Glutamatergic neuron (in vitro differentiated cells): ENCODE results near the gene DRD3. TPM values are rescaled to one million over a fixed set of nuclear protein-coding genes. Genes with fewer than 3 reads are reported as not detected.

ENCODE experiments used
- DNase-seq: peaks from one replicate; pipeline ENCODE4 v3.0.0; 2022
- H3K27ac Mint-ChIP-seq: one replicate; pipeline ENCODE4 v1.8.0; 2020; ENCODE audit warnings: mild to moderate bottlenecking, mixed read lengths, inconsistent platforms; ENCODE audit not compliant: unreplicated experiment
- H3K27me3 Mint-ChIP-seq: one replicate; pipeline ENCODE4 v1.8.0; 2020; ENCODE audit warnings: mild to moderate bottlenecking, moderate library complexity, mixed read lengths, inconsistent platforms; ENCODE audit not compliant: unreplicated experiment
- H3K36me3 Mint-ChIP-seq: one replicate; pipeline ENCODE4 v1.8.0; 2020; ENCODE audit warnings: mild to moderate bottlenecking, mixed read lengths, inconsistent platforms; ENCODE audit not compliant: unreplicated experiment
- H3K4me1 Mint-ChIP-seq: one replicate; pipeline ENCODE4 v1.8.0; 2020; ENCODE audit warnings: mild to moderate bottlenecking, low read depth, mixed read lengths, inconsistent platforms; ENCODE audit not compliant: unreplicated experiment
- H3K4me3 Mint-ChIP-seq: one replicate; pipeline ENCODE4 v1.8.0; 2020; ENCODE audit warnings: mild to moderate bottlenecking, mixed read lengths, inconsistent platforms; ENCODE audit not compliant: unreplicated experiment
- H3K9me3 Mint-ChIP-seq: one replicate; pipeline ENCODE4 v1.8.0; 2020; ENCODE audit warnings: mild to moderate bottlenecking, moderate library complexity, mixed read lengths, inconsistent platforms; ENCODE audit not compliant: unreplicated experiment
- total RNA-seq: library from RNA; stranded (reverse); fragmentation: NEBNext Ultra II Directional; extraction: Animal tissue kit (Norgen Biotek cat#: 25700); gene quantifications from one replicate; pipeline ENCODE4 v1.2.1, GENCODE V29; 2021; ENCODE audit not compliant: unreplicated experiment
- TF ChIP-seq, protein P1 (sequence below): fragments of 200-600 bp; sonication (generic); IDR thresholded peaks from one replicate; pipeline ENCODE4 v1.5.0; 2021; ENCODE audit not compliant: partially characterized antibody, unreplicated experiment

Gene DRD3
- total RNA-seq, 1 donor from 2014 or later = not detected

DNA sequence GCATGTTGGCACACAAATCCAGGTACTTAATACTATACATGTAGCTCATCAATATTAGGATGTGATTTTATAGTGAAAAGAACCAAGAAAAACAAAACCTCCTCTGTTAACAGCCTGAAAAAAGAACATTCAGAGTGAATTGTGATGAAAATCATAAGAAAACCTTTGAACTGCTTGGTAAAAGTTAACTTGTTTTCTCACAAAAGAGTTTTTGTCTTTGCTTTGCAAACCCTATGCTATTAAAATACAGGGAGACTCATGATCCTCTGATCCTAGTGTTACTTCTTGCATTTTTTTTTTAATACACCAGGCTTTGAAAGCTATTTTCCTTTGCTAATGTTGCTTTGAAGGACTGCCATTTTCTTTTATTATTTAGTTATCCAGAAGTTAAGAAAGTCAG, 98.7 kb downstream of the DRD3 start:
- H3K27ac Mint-ChIP-seq = no peak overlapping the region
- H3K9me3 Mint-ChIP-seq = no peaks in the 10 kb centered on the region
- H3K36me3 Mint-ChIP-seq = no peaks in the 10 kb centered on the region
- H3K4me1 Mint-ChIP-seq = no peaks in the 10 kb centered on the region
- no peak for DNase-seq
- no peaks in the 10 kb centered on the region for H3K27me3 Mint-ChIP-seq
- TF ChIP-seq, protein P1, sequence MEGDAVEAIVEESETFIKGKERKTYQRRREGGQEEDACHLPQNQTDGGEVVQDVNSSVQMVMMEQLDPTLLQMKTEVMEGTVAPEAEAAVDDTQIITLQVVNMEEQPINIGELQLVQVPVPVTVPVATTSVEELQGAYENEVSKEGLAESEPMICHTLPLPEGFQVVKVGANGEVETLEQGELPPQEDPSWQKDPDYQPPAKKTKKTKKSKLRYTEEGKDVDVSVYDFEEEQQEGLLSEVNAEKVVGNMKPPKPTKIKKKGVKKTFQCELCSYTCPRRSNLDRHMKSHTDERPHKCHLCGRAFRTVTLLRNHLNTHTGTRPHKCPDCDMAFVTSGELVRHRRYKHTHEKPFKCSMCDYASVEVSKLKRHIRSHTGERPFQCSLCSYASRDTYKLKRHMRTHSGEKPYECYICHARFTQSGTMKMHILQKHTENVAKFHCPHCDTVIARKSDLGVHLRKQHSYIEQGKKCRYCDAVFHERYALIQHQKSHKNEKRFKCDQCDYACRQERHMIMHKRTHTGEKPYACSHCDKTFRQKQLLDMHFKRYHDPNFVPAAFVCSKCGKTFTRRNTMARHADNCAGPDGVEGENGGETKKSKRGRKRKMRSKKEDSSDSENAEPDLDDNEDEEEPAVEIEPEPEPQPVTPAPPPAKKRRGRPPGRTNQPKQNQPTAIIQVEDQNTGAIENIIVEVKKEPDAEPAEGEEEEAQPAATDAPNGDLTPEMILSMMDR = no peak
- H3K4me3 Mint-ChIP-seq = no peak overlapping the region

DNA sequence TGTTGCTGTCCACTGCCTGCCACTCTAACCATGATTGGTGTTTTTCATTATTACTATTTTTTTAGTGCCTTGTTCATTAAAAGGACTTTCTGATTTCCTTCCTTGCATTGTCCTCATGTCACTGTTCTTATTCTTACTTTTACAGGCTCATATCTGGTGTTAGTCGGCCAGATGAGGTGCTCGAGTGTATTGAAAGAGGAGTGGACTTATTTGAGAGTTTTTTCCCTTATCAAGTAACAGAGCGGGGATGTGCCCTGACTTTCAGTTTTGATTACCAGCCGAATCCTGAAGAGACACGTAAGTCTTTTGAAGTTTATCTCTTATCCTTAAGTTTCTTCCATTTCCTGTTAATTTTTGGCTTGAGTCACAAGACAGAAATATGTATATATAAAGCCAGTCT, 99.1 kb downstream of the DRD3 start:
- H3K4me1 Mint-ChIP-seq = no peaks in the 10 kb centered on the region
- TF ChIP-seq, protein P1 = no peak
- H3K4me3 Mint-ChIP-seq = no peak overlapping the region
- no peaks in the 10 kb centered on the region for H3K9me3 Mint-ChIP-seq
- DNase-seq = no peak
- H3K27me3 Mint-ChIP-seq = no peaks in the 10 kb centered on the region
- H3K36me3 Mint-ChIP-seq = no peaks in the 10 kb centered on the region
- H3K27ac Mint-ChIP-seq = no peak overlapping the region

DNA sequence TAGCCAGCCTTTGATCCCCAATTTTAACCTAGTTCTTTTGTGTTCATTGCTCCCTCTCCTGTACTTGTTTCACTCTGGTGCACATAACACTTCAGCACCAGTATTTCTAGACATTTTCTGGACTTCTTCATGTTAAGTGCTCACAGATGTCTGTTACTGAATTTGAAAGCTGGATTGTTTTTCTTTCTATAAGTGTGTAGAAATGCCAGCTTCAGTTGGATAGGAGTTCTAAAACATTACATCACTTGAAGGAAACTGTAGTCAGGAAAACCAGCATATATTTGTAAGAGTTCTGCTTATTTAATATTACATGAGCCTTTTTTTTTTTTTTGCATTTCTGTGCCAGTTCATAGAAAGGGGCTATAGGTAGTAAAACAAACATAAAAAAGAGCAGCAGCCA, 100.7 kb downstream of the DRD3 start:
- no peaks in the 10 kb centered on the region for H3K36me3 Mint-ChIP-seq
- H3K27ac Mint-ChIP-seq = no peak overlapping the region
- no peaks in the 10 kb centered on the region for H3K27me3 Mint-ChIP-seq

More for the DNA sequence above, 100.7 kb downstream of the DRD3 start:
- DNase-seq = no peak
- H3K4me1 Mint-ChIP-seq = no peaks in the 10 kb centered on the region
- no peak overlapping the region for H3K4me3 Mint-ChIP-seq
- no peaks in the 10 kb centered on the region for H3K9me3 Mint-ChIP-seq
- TF ChIP-seq, protein P1 = no peak

Other genes with a start within 250 kb of the DRD3 start
- 1.6 TPM for gene ZDHHC23, start 231.0 kb downstream of the DRD3 start, total RNA-seq
- 3.8 TPM for gene CCDC191, start 122.5 kb downstream of the DRD3 start, total RNA-seq
- gene QTRT2, start 122.3 kb downstream of the DRD3 start, total RNA-seq = 16.2 TPM
- gene ZNF80, start 58.5 kb upstream of the DRD3 start, total RNA-seq = not detected
- not detected for gene TIGIT, start 115.0 kb upstream of the DRD3 start, total RNA-seq